KMS-11 (cell line): ENCODE data around the gene DDAH1.

ENCODE experiments used
- H2AFZ ChIP-seq: fragments of 200-600 bp; sonication (generic); 2 replicates; pipeline ENCODE4 v1.6.1; 2016; ENCODE audit warnings: antibody characterized with exemption, mixed run types, low read depth
- H3K27ac ChIP-seq: fragments of 200-600 bp; sonication (generic); 2 replicates; pipeline ENCODE4 v1.6.1; 2016; ENCODE audit warnings: mild to moderate bottlenecking, mixed run types
- H3K27me3 ChIP-seq: fragments of 200-600 bp; sonication (generic); 2 replicates; pipeline ENCODE4 v1.6.1; 2017; ENCODE audit warnings: mild to moderate bottlenecking, low read depth, mixed run types, moderate library complexity; ENCODE audit not compliant: insufficient read depth
- H3K36me3 ChIP-seq: fragments of 200-600 bp; sonication (generic); 2 replicates; pipeline ENCODE4 v1.6.1; 2017; ENCODE audit warnings: mild to moderate bottlenecking, mixed run types; ENCODE audit not compliant: insufficient read depth
- H3K4me1 ChIP-seq: fragments of 200-600 bp; sonication (generic); 2 replicates; pipeline ENCODE4 v1.6.1; 2016; ENCODE audit warnings: mild to moderate bottlenecking, low read depth, mixed run types; ENCODE audit not compliant: poor library complexity, severe bottlenecking
- H3K4me2 ChIP-seq: fragments of 200-600 bp; sonication (generic); 2 replicates; pipeline ENCODE4 v1.7.0; 2016; ENCODE audit warnings: mild to moderate bottlenecking, mixed run types
- H3K4me3 ChIP-seq: fragments of 200-600 bp; sonication (generic); IDR thresholded peaks from 2 replicates; pipeline ENCODE4 v1.6.1; 2017; ENCODE audit warnings: low read depth, low read length, mixed read lengths; ENCODE audit not compliant: insufficient read depth
- H3K79me2 ChIP-seq: fragments of 200-600 bp; sonication (generic); 2 replicates; pipeline ENCODE4 v1.6.1; 2016; ENCODE audit warnings: low read depth, mixed run types; ENCODE audit not compliant: insufficient read depth
- H3K9ac ChIP-seq: fragments of 200-600 bp; sonication (generic); 2 replicates; pipeline ENCODE4 v1.6.1; 2016; ENCODE audit warnings: mild to moderate bottlenecking, mixed run types
- H4K20me1 ChIP-seq: fragments of 200-600 bp; sonication (generic); 2 replicates; pipeline ENCODE4 v1.6.1; 2016; ENCODE audit warnings: mild to moderate bottlenecking, mixed run types; ENCODE audit not compliant: insufficient read depth
- CTCF ChIP-seq: fragments of 200-600 bp; sonication (generic); conservative IDR thresholded peaks from 2 replicates; pipeline ENCODE4 v1.6.1; 2017; ENCODE audit warnings: low read depth, mild to moderate bottlenecking, antibody characterized with exemption, low read length, moderate library complexity, mixed read lengths

DDAH1 gene

GRCh38 chr1:85386068-85386722 is 78.8 kb downstream of the DDAH1 start:
- Histone ChIP-seq H3K79me2 (no peaks in the 10 kb centered on the region), H3K27me3 (no peaks in the 10 kb centered on the region), H3K4me3 (no peak overlapping the region), H3K27ac (no peak overlapping the region), H4K20me1 (no peaks in the 10 kb centered on the region), H3K4me2 (no peak overlapping the region), H3K36me3 (no peaks in the 10 kb centered on the region), H3K9ac (no peak overlapping the region), H2AFZ (no peak overlapping the region), H3K4me1 (no peaks in the 10 kb centered on the region)
- no peak for TF ChIP-seq CTCF

GRCh38 chr1:85379203-85380136 is 85.5 kb downstream of the DDAH1 start:
- no peak for TF ChIP-seq CTCF
- Histone ChIP-seq H3K27ac (no peak overlapping the region), H4K20me1 (no peaks in the 10 kb centered on the region), H3K36me3 (no peaks in the 10 kb centered on the region), H3K27me3 (no peaks in the 10 kb centered on the region), H2AFZ (no peak overlapping the region), H3K4me1 (no peaks in the 10 kb centered on the region), H3K4me3 (no peak overlapping the region), H3K79me2 (no peaks in the 10 kb centered on the region), H3K4me2 (no peak overlapping the region), H3K9ac (no peak overlapping the region)

GRCh38 chr1:85378534-85378933 is 86.4 kb downstream of the DDAH1 start:
- Histone ChIP-seq H3K36me3 (no peaks in the 10 kb centered on the region), H2AFZ (no peak overlapping the region), H3K4me1 (no peaks in the 10 kb centered on the region), H3K9ac (no peak overlapping the region), H3K4me2 (no peak overlapping the region), H4K20me1 (no peaks in the 10 kb centered on the region), H3K27ac (no peak overlapping the region), H3K79me2 (no peaks in the 10 kb centered on the region), H3K27me3 (no peaks in the 10 kb centered on the region), H3K4me3 (no peak overlapping the region)
- TF ChIP-seq CTCF, result no peak

- H3K27ac ChIP-seq, result no peak overlapping the region
- no peaks in the 10 kb centered on the region for H3K79me2 ChIP-seq
- TF ChIP-seq CTCF, result no peak
These were observed 88.6 kb downstream of the DDAH1 start for GRCh38 chr1:85376356-85376755.

More at GRCh38 chr1:85376356-85376755, 88.6 kb downstream of the DDAH1 start:
- H3K36me3 ChIP-seq, result no peaks in the 10 kb centered on the region
- no peak overlapping the region for H3K4me2 ChIP-seq
- H3K27me3 ChIP-seq, result no peaks in the 10 kb centered on the region
- no peak overlapping the region for H3K9ac ChIP-seq
- H2AFZ ChIP-seq, result no peak overlapping the region
- no peaks in the 10 kb centered on the region for H4K20me1 ChIP-seq
- H3K4me3 ChIP-seq, result no peak overlapping the region
- H3K4me1 ChIP-seq, result no peaks in the 10 kb centered on the region
